ENCODE data around the gene KCNMB3.
"Not testable (repeated sequence)": the region's sequence is repeated elsewhere in the genome, so short reads cannot be mapped to it uniquely, and the experiment has no call there.

GRCh38 chr3:179274434-179274833 is 23.5 kb upstream of the KCNMB3 start:
- not testable (repeated sequence) for TF ChIP-seq CTCF (IDR thresholded peaks at IDR 0.05 in 8 of 11, conservative IDR thresholded peaks at IDR 0.05 in 3 of 11); POLR2A (IDR thresholded peaks at IDR 0.05); POLR2AphosphoS5 (IDR thresholded peaks at IDR 0.05)
